Neural cell (in vitro differentiated cells): Measurements from ENCODE around the gene NME7. TPM values are rescaled to one million over a fixed set of nuclear protein-coding genes. Genes with fewer than 3 reads are reported as not detected.

Experiments
- H2AFZ ChIP-seq: fragments of 200-600, 300-800 bp; sonication (generic), shearing (Covaris generic); 2 replicates; pipeline ENCODE4 v1.6.0; 2014; ENCODE audit warnings: low read depth, mild to moderate bottlenecking, antibody characterized with exemption, low read length, moderate library complexity
- H3F3A ChIP-seq: fragments of 200-600 bp; shearing (Covaris generic); 2 replicates; pipeline ENCODE4 v1.6.1; 2016; ENCODE audit warnings: mild to moderate bottlenecking, moderate library complexity, mixed read lengths, antibody characterized with exemption, low read length; ENCODE audit not compliant: insufficient read depth, poor library complexity, severe bottlenecking
- H3K27ac ChIP-seq: fragments of 200-600, 300-800 bp; sonication (generic), shearing (Covaris generic); 2 replicates; pipeline ENCODE4 v1.5.1; 2014; ENCODE audit warnings: mild to moderate bottlenecking, low read length, moderate library complexity
- H3K27me3 ChIP-seq: fragments of 300-800, 200-600 bp; sonication (generic), shearing (Covaris generic); 2 replicates; pipeline ENCODE4 v1.6.0; 2014; ENCODE audit warnings: mild to moderate bottlenecking, low read depth, low read length, moderate library complexity; ENCODE audit not compliant: insufficient read depth
- H3K36me3 ChIP-seq: fragments of 300-800, 200-600 bp; sonication (generic), shearing (Covaris generic); 2 replicates; pipeline ENCODE4 v1.5.1; 2014; ENCODE audit warnings: mild to moderate bottlenecking, antibody characterized with exemption, low read length, moderate library complexity; ENCODE audit not compliant: insufficient read depth
- H3K4me2 ChIP-seq: fragments of 300-800, 200-600 bp; sonication (generic), shearing (Covaris generic); 2 replicates; pipeline ENCODE4 v1.6.0; 2014; ENCODE audit warnings: mild to moderate bottlenecking, low read length
- H3K4me3 ChIP-seq: fragments of 300-800, 200-600 bp; sonication (generic), shearing (Covaris generic); 2 replicates; pipeline ENCODE4 v1.5.1; 2014; ENCODE audit warnings: mild to moderate bottlenecking, low read length, moderate library complexity
- H3K79me2 ChIP-seq: fragments of 200-600 bp; shearing (Covaris generic); replicated peaks from 2 replicates; pipeline ENCODE4 v1.6.0; 2014; ENCODE audit warnings: mild to moderate bottlenecking, low read length, moderate library complexity; ENCODE audit not compliant: insufficient read depth
- H3K9ac ChIP-seq: fragments of 300-800, 200-600 bp; sonication (generic), shearing (Covaris generic); 2 replicates; pipeline ENCODE4 v1.6.1; 2016; ENCODE audit warnings: mild to moderate bottlenecking, low read length, mixed read lengths
- H3K9me2 ChIP-seq: fragments of 200-600 bp; shearing (Covaris generic); 2 replicates; pipeline ENCODE4 v1.6.1; 2016; ENCODE audit warnings: mild to moderate bottlenecking, low read length, mixed read lengths; ENCODE audit not compliant: insufficient read depth
- H3K9me3 ChIP-seq: fragments of 200-600, 300-800 bp; sonication (generic), shearing (Covaris generic); 2 replicates; pipeline ENCODE4 v1.6.1; 2016; ENCODE audit warnings: mild to moderate bottlenecking, mixed run types, low read length, moderate library complexity, mixed read lengths
- H4K20me1 ChIP-seq: fragments of 200-600 bp; shearing (Covaris generic); 2 replicates; pipeline ENCODE4 v1.6.1; 2016; ENCODE audit warnings: mild to moderate bottlenecking, mixed run types; ENCODE audit not compliant: insufficient read depth
- EP300 ChIP-seq: fragments of 450-650 bp; conservative IDR thresholded peaks from 2 replicates; pipeline ENCODE4 v1.6.1; 2014; ENCODE audit warnings: antibody characterized with exemption, mild to moderate bottlenecking, moderate library complexity; ENCODE audit not compliant: poor library complexity, severe bottlenecking
- EZH2 ChIP-seq: fragments of 200-600, 300-800 bp; shearing (Covaris generic), sonication (generic); IDR thresholded peaks from 2 replicates; pipeline ENCODE4 v1.6.1; 2014; ENCODE audit warnings: antibody characterized with exemption, low read length, borderline replicate concordance, mild to moderate bottlenecking; ENCODE audit not compliant: insufficient read depth, poor library complexity, severe bottlenecking
- MXI1 ChIP-seq: fragments of 450-650 bp; conservative IDR thresholded peaks from 2 replicates; pipeline ENCODE4 v1.6.1; 2014; ENCODE audit warnings: antibody characterized with exemption, mild to moderate bottlenecking; ENCODE audit not compliant: poor library complexity, severe bottlenecking
- POLR2AphosphoS5 ChIP-seq: IDR thresholded peaks from 2 replicates; pipeline ENCODE4 v1.6.1; 2012
- RAD21 ChIP-seq: fragments of 450-650 bp; conservative IDR thresholded peaks from 2 replicates; pipeline ENCODE4 v1.6.1; 2014; ENCODE audit warnings: antibody characterized with exemption, mild to moderate bottlenecking, moderate library complexity
- SMC3 ChIP-seq: fragments of 450-650 bp; conservative IDR thresholded peaks from 2 replicates; pipeline ENCODE4 v1.6.1; 2014; ENCODE audit warnings: antibody characterized with exemption, mild to moderate bottlenecking, moderate library complexity; ENCODE audit not compliant: poor library complexity
- TAF1 ChIP-seq: IDR thresholded peaks from 2 replicates; pipeline ENCODE4 v1.6.1; 2012; ENCODE audit warnings: low read depth
- polyA plus RNA-seq: library from polyadenylated mRNA; depleted of rRNA; stranded (reverse); fragments of >200 nt; gene quantifications from 2 replicates; pipeline ENCODE4 v1.2.3, GENCODE V29; 2014
- TF ChIP-seq, protein P1 (sequence below): fragments of 450-650 bp; IDR thresholded peaks from 2 replicates; pipeline ENCODE4 v1.5.1; 2014; ENCODE audit warnings: antibody characterized with exemption, mild to moderate bottlenecking, moderate library complexity; ENCODE audit not compliant: poor library complexity, severe bottlenecking
- TF ChIP-seq, protein P2 (sequence below): IDR thresholded peaks from 2 replicates; pipeline ENCODE4 v1.6.1; 2012; ENCODE audit warnings: borderline replicate concordance

The NME7 gene
- polyA plus RNA-seq, 1 donor from 2014 or later = 42.4 TPM

DNA sequence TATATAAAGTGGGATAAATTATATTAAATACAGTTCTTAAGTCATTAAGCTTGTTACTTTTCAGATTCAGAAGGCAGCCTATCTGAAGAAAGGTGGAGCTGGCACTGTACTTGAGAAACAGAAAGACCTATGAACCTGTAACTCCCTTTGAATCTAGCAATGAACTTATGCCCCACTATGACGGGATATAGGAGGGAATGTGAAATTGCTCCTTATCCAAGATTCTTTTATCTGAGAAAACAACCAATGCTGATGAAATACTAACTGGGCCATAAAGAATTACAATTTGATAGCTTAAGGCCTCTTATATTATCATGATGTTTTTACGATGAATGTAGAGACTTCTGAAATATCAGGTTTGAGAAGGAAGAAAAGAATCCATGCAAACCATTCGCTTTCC, 211.0 kb downstream of the NME7 start:
- H3K9me2 ChIP-seq = no peaks in the 10 kb centered on the region
- no peak overlapping the region for H3K4me2 ChIP-seq
- TF ChIP-seq, protein P1, sequence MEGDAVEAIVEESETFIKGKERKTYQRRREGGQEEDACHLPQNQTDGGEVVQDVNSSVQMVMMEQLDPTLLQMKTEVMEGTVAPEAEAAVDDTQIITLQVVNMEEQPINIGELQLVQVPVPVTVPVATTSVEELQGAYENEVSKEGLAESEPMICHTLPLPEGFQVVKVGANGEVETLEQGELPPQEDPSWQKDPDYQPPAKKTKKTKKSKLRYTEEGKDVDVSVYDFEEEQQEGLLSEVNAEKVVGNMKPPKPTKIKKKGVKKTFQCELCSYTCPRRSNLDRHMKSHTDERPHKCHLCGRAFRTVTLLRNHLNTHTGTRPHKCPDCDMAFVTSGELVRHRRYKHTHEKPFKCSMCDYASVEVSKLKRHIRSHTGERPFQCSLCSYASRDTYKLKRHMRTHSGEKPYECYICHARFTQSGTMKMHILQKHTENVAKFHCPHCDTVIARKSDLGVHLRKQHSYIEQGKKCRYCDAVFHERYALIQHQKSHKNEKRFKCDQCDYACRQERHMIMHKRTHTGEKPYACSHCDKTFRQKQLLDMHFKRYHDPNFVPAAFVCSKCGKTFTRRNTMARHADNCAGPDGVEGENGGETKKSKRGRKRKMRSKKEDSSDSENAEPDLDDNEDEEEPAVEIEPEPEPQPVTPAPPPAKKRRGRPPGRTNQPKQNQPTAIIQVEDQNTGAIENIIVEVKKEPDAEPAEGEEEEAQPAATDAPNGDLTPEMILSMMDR = no peak
- no peak for TF ChIP-seq TAF1
- no peak for TF ChIP-seq SMC3
- TF ChIP-seq EP300 = no peak
- TF ChIP-seq, protein P2, sequence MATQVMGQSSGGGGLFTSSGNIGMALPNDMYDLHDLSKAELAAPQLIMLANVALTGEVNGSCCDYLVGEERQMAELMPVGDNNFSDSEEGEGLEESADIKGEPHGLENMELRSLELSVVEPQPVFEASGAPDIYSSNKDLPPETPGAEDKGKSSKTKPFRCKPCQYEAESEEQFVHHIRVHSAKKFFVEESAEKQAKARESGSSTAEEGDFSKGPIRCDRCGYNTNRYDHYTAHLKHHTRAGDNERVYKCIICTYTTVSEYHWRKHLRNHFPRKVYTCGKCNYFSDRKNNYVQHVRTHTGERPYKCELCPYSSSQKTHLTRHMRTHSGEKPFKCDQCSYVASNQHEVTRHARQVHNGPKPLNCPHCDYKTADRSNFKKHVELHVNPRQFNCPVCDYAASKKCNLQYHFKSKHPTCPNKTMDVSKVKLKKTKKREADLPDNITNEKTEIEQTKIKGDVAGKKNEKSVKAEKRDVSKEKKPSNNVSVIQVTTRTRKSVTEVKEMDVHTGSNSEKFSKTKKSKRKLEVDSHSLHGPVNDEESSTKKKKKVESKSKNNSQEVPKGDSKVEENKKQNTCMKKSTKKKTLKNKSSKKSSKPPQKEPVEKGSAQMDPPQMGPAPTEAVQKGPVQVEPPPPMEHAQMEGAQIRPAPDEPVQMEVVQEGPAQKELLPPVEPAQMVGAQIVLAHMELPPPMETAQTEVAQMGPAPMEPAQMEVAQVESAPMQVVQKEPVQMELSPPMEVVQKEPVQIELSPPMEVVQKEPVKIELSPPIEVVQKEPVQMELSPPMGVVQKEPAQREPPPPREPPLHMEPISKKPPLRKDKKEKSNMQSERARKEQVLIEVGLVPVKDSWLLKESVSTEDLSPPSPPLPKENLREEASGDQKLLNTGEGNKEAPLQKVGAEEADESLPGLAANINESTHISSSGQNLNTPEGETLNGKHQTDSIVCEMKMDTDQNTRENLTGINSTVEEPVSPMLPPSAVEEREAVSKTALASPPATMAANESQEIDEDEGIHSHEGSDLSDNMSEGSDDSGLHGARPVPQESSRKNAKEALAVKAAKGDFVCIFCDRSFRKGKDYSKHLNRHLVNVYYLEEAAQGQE = no peak
- TF ChIP-seq RAD21 = no peak
- TF ChIP-seq EZH2 = no peak
- no peak for TF ChIP-seq POLR2AphosphoS5
- no peaks in the 10 kb centered on the region for H3K36me3 ChIP-seq
- H3K27me3 ChIP-seq = no peaks in the 10 kb centered on the region
- no peak overlapping the region for H3K9ac ChIP-seq
- H4K20me1 ChIP-seq = no peaks in the 10 kb centered on the region
- H2AFZ ChIP-seq = no peak overlapping the region
- H3K79me2 ChIP-seq = no peaks in the 10 kb centered on the region
- no peaks in the 10 kb centered on the region for H3F3A ChIP-seq
- H3K4me3 ChIP-seq = no peak overlapping the region
- no peak overlapping the region for H3K27ac ChIP-seq
- H3K9me3 ChIP-seq = no peaks in the 10 kb centered on the region

DNA sequence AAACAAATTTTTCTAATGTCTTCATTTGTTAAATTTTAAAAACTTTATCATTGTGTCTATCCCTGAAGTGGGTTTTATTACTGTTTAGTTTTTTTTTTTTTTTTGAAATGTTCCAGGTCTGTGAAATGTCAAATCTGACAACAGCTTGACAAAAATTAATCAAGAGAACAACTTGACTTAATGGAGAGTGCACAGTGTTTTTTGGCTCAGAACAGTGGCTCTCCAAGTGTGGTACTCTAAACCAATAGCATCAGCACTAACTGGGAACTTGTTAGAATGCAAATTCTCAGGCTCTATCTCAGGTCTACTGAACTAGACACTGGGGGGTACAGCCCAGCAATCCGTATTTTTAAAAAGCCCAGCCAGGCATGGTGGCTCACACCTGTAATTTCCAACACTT, 211.9 kb downstream of the NME7 start:
- Histone ChIP-seq H2AFZ (no peak overlapping the region), H3K27me3 (no peaks in the 10 kb centered on the region), H3K27ac (no peak overlapping the region), H3K4me3 (no peak overlapping the region), H3K9me2 (no peaks in the 10 kb centered on the region), H3K9ac (no peak overlapping the region), H3F3A (no peaks in the 10 kb centered on the region), H3K4me2 (no peak overlapping the region), H3K79me2 (no peaks in the 10 kb centered on the region), H3K36me3 (no peaks in the 10 kb centered on the region), H4K20me1 (no peaks in the 10 kb centered on the region), H3K9me3 (no peaks in the 10 kb centered on the region)
- TF ChIP-seq MXI1 = no peak
- TF ChIP-seq EZH2 = no peak
- no peak for TF ChIP-seq POLR2AphosphoS5
- no peak for TF ChIP-seq RAD21
- TF ChIP-seq EP300 = no peak
- TF ChIP-seq, protein P2 = no peak
- TF ChIP-seq SMC3 = no peak
- TF ChIP-seq, protein P1 = no peak
- TF ChIP-seq TAF1 = no peak
